Muscle of arm (tissue), 12 donors: ENCODE measurements around the gene PCBP3. TPM values are rescaled to one million over a fixed set of nuclear protein-coding genes. Genes with fewer than 3 reads are reported as not detected.
A peak's percentile ranks its signal among the peaks of the same experiment; 100 is the strongest.
"Not testable (repeated sequence)": the region's sequence is repeated elsewhere in the genome, so short reads cannot be mapped to it uniquely, and the experiment has no call there.

Experiments used
- DNase-seq: peaks from one replicate; pipeline ENCODE4 v3.0.0-alpha.2; 2013
- polyA plus RNA-seq, 12 donors: library from polyadenylated mRNA; unstranded; fragments of 120-200 nt; gene quantifications; one replicate each; pipeline ENCODE4 v1.2.1, GENCODE V29; 2013; ENCODE audit not compliant: insufficient read length in 12 of 12

PCBP3 gene
- polyA plus RNA-seq, 12 donors: 0.88 to 4.2 (median 1.3) TPM; not detected in 2

DNA sequence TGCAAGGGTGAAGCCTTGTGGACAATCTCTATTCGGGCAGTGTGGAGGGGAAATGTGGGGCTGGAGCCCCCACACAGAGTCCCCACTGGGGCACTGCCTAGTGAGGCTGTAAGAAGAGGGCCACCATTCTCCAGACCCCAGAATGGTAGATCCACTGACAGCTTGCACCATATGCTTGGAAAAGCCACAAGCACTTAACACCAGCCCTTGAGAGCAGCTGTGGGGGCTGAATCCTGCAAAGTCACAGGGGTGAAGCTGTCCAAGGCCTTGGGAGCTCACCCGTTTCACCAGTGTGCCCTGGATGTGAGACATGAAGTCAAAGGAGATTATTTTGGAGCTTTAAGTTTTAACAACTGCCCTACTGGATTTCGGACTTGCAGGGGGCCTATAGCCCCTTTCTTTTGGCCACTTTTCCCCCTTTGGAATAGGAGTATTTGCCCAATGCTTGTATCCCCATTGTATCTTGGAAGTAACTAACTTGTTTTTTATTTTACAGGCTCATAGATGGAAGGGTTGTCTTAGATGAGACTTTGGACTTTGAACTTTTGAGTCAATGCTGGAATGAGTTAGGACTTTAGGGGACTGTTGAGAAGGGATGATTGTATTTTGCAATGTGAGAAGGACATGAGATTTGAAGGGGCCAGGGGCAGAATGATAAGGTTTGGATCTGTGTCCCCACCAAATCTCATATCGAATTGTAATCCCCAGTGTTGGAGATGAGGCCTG lies 321.7 kb downstream of the PCBP3 start:
- no peak for DNase-seq

DNA sequence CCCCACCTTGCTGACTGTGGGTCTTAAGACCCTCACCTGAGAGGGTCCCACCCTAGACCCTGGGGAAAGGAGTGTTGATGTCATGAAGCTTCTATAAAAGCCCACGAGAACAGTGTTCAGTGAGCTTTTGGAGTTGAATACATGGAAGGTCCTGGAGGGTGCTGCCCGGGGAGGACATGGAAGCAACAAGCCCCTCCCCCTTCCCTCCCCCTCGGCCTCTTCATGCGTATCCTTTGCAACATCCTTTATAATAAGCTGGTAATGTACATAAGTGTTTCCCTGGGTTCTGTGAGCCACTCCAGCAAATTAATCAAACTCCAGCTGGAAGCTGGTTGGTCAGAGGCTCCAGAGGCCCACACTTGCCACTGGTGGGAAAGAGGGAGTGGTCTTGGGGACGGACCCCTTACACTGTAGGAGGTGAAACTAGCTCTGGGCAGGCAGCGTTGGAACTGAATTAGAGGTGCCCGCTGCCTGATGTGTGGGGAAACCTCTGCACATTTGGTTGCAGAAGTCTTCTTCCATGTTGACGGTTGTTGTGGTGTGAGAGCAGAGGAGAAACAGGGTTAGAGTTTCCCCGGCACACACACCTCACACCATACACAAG lies 323.4 kb downstream of the PCBP3 start:
- no peak for DNase-seq

DNA sequence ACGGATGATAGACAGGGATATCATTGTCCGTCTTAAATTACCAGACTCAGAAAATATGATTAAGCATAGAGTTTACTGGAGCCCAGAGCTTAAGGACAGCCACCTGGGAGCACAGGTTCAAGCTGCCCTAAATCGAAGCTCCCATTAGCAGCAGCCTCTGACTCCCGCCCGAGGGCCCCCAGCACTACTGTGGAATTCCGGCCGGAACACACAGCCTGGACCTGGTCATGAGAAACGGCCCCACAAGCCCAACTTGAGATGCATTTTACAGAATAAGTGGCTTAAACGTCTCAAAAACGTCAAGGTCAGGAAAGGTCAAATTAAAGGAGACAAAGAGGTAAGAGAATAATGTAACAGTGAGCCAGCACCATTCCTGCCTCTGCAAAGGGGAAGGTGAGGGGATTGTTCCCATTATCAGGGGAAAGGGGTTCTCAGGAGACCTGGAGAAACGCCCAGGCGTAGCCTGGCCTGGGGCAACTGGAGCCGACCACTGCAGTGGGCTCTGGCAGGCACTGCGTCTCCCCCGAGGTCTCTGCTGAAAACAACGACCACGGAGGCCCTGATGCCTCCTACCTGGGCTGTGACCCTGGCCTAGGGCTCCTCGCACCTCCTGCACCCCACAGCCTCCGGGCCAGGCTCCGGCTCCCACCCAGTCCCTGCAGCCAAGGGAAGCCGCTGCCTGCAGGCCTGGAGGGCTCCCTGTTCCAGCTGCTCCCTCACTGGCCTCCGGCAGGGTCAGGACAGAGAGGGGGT lies 326.6 kb downstream of the PCBP3 start:
- no peak for DNase-seq

DNA sequence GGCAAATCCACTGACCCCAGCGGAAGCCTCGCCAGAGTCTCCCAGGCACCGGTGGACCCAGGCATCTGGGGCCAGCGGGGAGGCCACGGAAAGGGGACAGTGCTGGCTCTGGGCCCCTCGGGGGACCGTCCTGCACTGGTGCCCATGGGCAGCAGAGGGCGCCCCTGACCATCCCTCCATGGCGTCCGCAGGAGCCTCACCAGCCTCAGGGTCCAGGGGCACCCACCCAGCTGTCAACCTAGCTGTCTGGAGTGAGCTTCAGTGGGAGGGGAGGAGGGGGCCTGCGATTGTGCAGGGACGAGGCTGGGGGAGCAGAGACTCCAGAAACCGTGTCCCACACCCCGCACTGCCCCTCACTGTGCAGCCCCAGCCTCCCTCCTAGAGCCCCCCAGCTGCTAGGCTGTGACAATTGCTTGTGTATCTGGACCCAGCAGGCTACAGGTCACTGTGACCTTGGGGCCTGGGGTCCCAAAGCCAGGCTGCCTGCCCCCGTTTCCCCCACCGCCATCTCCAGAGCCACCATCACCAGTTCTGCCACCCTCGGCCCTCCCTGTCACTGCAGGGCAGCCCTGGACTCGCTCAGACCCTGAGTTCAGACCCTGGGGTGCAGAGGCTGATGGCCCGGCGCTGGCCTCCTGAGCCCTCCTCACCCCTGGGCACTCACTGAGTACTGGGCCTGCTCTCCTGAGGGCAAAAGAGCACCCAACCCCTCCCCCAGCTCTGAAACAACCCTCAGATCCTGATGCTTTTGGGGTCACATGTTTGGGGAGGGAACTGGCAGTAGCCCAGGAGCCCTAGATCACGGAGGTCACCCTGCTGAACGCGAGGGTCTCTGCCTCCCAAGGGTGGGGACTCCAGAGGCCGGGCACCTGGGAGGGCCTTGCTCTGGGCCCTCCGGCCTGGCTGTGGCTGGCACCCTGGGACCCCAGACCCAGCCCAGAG lies 327.4 kb downstream of the PCBP3 start:
- no peak for DNase-seq

DNA sequence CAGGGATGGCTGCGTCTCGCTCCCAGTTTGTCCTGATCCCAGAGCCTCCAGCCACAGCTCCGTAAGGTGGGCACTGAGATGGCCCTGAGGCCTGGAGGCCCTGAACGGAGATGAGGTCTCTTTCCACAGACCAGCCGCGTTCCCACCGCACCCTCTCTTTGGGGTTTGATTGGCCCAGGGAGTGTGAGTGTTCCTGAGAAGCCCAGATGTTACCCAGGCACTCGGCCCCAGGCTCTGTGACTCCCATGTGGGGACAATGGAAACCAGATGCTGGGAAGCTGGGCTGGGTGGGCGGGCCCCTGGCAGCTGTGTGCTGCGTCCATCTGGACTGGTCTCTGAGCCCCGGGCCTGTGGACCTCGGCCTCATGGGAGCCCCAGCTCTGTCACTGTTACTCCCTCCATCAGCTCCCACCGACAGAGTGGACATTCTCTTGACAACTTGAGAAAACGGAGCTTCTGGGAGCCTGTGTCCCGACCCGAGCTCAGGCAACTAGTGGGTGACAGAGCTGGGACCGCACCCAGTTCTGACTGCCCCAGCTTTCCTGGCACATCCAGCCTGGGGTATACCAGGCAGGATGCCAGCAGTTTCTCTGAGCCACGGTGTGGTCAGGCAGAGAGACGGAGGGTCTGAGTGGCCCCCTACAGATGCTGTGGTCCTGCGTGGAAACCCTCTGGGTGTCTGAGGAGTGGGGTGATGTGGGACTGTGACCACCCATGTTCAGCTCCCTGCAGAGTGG lies 328.3 kb downstream of the PCBP3 start:
- peak; percentile 86 for DNase-seq

DNA sequence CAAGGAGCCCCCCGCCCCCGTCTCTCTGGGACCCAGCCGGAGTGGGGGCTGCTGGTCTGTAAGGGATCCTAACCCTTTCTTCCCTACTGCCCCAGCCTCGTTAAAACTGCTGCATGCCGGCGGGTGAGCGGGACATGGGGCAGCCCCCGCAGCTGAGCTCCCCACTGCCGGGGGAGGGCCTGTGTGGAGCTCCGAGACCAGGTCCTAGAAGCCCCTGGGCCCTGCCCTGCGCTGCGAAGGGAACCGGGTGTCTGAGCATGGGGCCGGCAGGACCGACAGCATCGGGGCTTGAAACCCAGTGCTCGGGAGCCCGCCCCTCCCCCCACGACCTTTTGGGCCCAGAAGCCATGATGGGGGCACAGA lies 328.8 kb downstream of the PCBP3 start:
- DNase-seq: no peak

DNA sequence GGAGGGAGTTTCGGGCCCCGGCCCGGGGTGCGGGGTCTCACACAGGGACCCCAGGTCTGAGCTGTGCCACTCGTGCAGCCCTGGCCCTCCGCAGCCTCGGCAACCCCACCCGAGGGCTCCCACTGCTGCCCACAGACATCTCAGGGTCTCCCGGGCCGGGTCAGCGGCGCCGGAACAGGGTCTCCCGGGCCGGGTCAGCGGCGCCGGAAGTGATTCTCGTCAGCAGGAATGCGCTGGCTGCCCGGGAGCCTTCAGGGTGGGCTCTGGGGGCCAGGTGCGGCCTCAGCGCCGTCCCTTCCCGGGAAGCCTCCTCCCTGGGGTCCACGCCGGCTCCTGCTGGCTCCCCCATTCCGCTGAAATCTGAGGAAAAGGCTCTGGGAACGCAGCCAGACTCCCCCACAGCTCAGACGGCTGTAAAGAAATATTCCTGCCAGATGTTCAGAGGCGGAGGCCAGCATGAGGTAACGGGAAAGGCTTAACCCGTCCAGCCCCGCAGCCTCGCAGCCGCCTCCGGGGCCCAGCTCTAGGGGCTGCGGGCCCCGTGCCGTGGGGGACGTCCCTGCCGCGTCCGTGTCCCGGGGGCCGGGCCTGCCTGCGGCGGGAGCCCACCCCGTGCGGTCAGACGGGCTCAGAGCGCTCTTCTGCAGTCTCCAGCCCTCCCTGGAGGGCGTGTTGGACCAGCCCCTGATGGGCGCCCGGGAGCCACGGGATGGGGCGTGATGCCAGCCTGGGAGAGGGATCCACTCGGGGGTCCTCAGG lies 329.4 kb downstream of the PCBP3 start:
- DNase-seq: peak; percentile 99

DNA sequence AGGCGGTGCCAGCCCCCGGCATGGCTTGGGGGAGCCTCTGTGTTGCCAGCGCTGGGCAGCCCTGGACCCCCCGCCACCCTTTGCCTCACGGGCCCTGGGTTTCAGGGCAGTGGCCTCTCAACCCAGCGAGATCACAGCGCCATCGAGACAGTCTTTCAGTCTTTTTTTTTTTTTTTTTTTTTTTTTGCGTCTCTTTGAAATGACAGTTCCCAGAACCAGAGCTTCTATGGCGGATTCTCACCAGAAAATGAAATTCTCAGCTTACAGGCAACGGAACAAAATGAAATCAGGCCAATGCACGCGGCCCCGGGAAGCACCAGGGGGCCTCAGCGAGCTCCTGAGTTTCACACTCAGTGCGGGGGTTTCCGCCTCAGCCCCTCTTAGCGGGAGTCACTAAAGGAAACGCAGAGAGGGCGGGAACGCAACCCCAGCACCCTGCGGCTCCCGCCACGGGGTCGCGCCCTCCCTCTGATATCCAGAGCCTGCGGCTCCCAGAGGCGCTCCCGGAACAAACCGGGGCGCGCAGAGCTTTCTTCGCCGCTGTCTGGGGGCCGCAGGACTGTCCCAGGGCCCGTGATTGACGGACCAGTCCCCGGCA lies 330.0 kb downstream of the PCBP3 start:
- peak; percentile 94 for DNase-seq

DNA sequence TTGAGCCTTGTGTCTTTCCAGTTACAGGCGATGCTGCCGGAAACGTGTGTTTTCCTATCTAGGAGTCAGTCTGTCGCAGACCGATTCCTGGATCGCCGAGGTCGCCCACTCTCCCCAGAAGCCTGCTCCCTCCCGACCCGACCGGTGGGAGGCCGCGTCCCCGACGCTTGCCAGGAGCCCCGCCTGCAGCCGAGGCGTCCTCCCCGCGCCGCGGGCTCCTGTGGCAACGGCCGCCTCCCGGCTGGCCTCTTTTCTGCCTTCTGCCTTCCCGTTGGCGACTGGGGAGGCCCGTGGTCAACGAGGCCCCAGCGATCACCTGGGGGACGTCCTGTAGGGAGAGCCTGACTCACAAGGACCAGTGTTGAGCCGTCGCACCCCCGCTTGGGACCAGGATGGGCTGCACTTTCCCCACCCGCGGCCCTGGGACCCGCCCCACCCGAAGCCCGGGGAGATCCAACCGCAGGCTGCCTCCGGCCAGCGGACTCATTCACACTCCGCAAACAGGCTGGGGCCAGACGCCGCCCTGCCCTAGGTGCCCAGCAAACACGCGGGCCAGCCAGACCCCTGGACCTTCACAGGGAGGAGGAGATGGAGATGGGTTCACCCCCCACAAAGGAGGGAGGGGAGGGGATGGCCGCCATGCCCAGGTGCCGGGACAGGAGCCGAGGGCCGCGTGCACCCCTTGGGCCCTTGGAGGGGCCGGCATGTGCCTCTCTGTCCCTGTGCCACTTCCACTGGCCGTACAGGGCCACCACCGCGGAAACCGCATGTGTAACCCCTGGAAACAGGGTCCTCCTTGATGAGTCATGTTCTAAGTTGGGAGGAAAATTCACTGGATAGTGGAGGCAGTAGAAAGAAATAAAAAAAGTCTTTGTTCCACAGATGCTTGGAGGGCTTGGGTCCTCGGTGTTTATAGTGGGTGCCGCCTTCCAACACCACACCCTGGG lies 330.8 kb downstream of the PCBP3 start:
- DNase-seq: peak; percentile 76

DNA sequence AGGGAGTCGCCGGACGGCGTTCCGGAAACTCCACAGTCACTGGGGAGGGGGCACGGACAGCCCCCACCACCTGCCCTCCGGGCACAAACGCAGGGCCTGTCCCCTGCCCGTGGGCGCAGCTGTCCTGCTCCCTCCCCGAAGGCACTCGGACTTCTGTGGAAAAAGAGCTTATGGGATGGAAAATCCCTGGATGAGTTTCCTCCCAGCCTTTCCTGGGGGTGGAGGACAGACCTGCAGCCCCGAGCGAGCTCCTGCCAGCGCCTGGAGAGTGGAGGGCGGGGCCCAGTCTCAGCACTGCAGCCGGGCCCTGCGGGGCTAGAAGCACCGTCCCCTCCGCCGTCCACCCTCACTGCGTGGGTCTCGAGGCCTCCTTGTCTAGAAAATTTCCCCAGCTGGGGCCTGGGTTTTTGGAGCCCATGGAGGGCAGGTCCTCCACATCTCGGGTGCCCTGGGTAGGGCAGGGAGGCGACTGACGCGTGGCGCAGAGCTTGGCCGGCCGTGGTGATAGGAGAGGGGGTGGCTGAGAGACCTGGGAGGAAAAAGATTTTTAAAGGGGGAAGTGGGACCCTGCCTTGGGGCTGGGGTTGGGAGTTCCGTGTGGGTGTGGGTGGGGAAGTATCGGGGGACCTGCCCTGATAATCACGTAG lies 331.6 kb downstream of the PCBP3 start:
- no peak for DNase-seq

DNA sequence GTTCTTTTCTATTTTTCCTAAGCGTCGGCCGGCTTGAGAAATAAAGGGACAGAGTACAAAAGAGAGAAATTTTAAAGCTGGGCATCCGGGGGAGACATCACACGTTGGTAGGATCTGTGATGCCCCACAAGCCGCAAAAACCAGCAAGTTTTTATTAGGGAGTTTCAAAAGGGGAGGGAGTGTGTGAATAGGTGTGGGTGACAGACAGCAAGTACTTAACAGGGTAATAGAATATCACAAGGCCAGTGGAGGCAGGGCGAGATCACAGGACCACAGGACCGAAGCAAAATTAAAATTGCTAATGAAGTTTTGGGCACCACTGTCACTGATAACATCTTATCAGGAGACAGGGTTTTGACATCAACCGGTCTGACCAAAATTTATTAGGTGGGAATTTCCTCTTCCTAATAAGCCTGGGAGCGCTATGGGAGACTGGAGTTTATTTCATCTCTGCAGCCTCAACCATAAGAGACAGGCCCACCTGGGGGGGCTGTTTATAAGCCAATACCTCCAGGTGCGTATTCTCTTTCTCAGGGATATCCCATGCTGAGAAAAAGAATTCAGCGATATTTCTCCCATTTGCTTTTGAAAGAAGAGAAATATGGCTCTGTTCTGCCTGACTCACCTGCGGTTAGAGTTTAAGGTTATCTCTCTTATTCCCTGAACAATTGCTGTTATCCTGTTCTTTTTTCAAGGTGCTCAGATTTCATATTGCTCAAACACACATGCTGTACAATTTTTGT lies 332.3 kb downstream of the PCBP3 start:
- DNase-seq: not testable (repeated sequence)

DNA sequence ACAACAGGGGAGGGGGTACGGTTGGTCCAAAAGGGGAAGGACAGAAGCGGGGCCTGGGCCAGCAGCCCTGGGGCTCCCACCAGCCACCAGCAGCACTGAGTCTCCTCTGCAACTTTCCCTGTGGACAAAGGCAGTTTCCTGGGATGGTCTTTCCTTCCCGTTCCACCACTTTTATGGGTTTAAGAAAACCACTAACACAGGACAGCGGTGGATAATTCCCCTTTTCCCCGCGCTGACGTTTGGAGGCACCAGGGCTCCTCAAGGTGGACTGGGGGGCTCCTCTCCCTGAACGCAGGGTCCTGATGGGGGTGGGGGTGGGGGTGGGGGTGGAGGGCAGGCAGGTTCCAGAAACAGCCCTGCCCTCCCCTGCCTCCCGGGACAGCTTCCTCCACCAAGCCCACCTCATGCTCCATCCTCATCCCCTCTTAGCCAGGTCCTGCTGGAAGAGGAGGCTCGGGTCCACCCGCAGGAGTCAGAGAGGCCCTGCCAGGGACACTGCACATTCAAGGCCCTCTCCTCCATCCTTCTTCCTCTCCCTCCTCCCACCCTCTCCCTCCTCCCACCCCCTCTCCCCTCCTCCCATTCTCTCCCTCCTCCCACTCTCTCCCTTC lies 333.3 kb downstream of the PCBP3 start:
- DNase-seq: no peak

DNA sequence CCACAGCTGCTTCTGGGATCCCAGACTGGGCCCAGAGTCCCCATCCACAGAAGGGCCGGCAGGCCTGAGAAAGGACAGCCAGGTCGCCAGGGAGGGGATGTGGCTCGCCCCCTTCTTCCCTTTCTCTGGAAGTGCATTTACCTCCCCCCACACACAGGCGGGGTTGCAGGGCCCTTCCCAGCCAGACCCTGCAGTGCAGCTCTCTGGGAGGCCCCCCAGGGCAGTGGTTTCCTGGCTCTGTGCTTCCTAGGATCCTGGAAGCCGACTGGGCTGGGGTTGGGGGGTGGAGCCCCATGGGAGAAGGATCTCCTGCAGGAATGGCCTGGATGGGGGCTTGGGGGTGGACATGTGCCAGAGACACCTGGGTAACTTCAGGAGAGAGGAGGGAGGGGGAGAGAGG lies 333.9 kb downstream of the PCBP3 start:
- no peak for DNase-seq

DNA sequence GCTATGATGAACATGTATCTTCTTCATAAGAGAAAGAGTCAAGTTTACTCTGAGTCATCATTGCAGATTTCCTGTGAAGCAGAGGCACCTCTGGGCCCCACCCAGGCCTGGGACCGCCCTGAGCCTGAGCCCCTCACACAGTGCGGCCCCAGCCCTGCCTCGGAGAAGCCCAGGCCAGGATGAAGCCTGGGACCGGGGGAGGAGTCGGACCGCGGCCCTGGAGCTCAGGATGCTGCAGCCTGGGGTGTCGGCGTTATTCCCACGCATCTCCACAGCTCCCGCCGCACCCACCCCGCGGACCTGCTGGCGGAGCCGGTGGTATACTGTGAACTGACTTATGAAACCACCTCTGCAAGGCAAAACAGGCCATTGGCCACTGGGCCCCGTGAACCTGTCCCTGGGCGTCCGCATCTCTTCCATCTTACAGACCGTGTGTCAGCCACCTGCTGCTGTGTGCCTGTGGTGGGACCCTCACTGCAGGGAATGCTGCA lies 335.7 kb downstream of the PCBP3 start:
- DNase-seq: no peak

DNA sequence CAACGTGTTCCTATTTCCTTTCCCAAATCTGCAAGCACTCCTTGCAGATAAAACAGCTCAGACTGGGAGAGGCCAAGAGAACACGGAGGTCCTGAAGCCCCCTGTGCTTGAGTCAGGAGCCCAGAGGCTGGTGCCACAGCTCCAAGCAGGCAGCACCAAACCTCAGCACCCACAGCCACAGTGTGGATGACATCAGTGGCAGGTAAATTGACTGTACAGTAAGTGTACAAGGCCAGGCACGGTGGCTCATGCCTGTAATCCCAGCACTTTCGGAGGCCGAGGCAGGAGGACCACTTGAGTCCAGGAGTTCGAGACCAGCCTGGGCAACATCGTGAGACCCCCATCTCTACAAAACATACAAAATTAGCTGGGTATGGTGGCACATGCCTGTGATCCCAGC lies 336.1 kb downstream of the PCBP3 start:
- DNase-seq: no peak

DNA sequence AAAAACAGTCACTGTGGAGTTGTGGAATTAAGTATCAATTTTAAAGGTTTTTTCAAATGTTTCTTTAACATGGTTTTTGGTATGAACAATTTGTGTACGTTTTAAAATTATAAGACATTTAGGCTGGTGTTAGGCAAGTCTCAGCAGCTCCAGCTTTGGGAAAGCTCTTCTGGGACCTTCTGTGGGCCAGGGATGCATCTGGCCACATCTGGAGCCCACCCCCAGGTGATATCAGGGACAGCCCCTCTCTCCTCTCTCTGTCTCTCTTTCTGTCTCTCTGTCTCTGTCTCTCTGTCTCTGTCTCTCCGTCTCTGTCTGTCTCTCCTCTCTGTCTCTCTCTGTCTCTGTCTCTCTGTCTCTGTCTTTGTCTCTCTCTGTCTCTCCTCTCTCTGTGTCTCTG lies 336.7 kb downstream of the PCBP3 start:
- no peak for DNase-seq

DNA sequence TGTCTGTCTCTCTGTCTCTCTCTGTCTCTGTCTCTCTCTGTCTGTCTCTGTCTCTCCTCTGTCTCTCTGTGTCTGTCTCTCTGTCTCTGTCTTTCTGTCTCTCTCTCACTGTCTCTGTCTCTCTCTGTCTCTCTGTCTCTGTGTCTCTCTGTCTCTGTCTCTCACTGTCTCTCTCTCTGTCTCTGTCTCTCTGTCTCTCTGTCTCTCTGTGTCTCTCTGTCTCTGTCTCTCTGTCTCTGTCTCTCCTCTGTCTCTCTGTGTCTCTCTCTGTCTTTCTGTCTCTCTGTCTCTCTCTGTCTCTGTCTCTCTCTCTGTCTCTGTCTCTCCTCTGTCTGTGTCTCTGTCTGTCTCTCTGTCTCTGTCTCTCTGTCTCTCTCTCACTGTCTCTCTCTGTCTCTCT lies 337.2 kb downstream of the PCBP3 start:
- DNase-seq: no peak
